ENCODE results near the gene PCDH19. TPM values are rescaled to one million over a fixed set of nuclear protein-coding genes. Genes with fewer than 3 reads are reported as not detected.

PCDH19 gene
- total and polyA plus RNA-seq, 10 of the 15 experiments (the other 5 are each of a cell fraction or from before 2014, with no cell fraction given), result 0.01 TPM; not detected in 9

DNA sequence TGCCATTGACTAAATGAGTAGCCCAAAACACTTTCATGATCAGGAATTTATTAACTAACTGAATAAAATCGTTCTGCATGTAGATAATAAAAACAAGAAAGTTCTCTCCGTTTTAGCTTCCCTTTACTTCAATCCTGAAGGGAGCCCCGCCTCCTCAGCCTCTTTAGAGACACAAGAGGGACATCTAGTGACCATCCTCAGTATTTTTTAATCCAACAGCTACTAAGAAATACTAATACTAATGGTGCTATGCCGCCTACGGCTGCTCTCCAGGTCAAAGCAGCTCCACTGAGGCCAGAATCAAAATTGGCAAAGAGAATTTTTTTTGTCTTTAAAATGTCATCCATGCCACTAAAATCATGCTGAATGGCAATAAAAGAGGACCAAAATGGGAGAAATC is 3.2 kb upstream of the PCDH19 start:
- POLR2A ChIA-PET, result no interaction called here
- Histone ChIP-seq H3K4me1 (ENCODE audit: control insufficient read depth, insufficient read depth, low read length) (no peaks in the 10 kb centered on the region), H3K9ac (ENCODE audit: control insufficient read depth, insufficient read depth, low read length) (no peak overlapping the region)

More for the DNA sequence above, 3.2 kb upstream of the PCDH19 start:
- Histone ChIP-seq H3K36me3 (ENCODE audit: control insufficient read depth in 2 of 2, insufficient read depth in 2 of 2, low read length in 1 of 2) (no peaks in the 10 kb centered on the region), H3K4me3 (no peak overlapping the region), H4K20me1 (ENCODE audit: control insufficient read depth, insufficient read depth) (no peaks in the 10 kb centered on the region), H3K79me2 (ENCODE audit: control insufficient read depth, insufficient read depth, low read length) (no peaks in the 10 kb centered on the region), H3K4me2 (ENCODE audit: control insufficient read depth, insufficient read depth) (no peak overlapping the region), H3K9me3 (replicated peaks; ENCODE audit: control insufficient read depth, insufficient read depth, low read length) (peaks cover 6% of the 10 kb centered on the region; the same call in 1 of the 3 replicates), H3K27me3 (replicated peaks in 1 of 2; ENCODE audit: control insufficient read depth in 2 of 2, insufficient read depth in 2 of 2, low read length in 1 of 2) (no peaks in the 10 kb centered on the region; a peak in 3 of 4 replicates), H2AFZ (ENCODE audit: control insufficient read depth, low read depth, low read length) (no peak overlapping the region), H3K27ac (ENCODE audit: control insufficient read depth, insufficient read depth) (no peak overlapping the region)
- no peak for FAIRE-seq
- ChIA-PET RAD21 (ENCODE audit: unreplicated experiment) (interaction anchor here (2.6 kb wide), 1 partner anchor 45 kb away, joined by 17 read pairs; no protein-coding TSS in a partner anchor), SMC1A (ENCODE audit: uncharacterized antibody, unreplicated experiment) (interaction anchor here (0.7 to 2.4 kb wide), 6 partner anchors 15 to 1141 kb away, joined by 3 to 10 read pairs (median 4); no protein-coding TSS in a partner anchor), CTCF (interaction anchor here (0.6 to 2.0 kb wide), 14 partner anchors 9 to 1112 kb away, joined by 3 to 14 read pairs (median 5); no protein-coding TSS in a partner anchor)
- 0% methylated on average over 5 of the region's 5 CpGs for WGBS (ENCODE audit: insufficient coverage, insufficient replicate concordance, low lambda C conversion rate, missing lambda C conversion rate)
- DNase-seq (ENCODE audit: low read depth, low spot score), result peak; percentile 2
- ATAC-seq, result peak; percentile 86
- intact Hi-C loops (cut with micrococcal nuclease; ENCODE audit: unreplicated experiment), result loop anchor here (2.0 kb wide), 1 partner anchor 1110 kb away; no protein-coding TSS in a partner anchor
- in situ Hi-C loops (cut with MboI), result loop anchor here (25.0 kb wide), 1 partner anchor 1126 kb away; no protein-coding TSS in a partner anchor
- TF ChIP-seq, protein P1, sequence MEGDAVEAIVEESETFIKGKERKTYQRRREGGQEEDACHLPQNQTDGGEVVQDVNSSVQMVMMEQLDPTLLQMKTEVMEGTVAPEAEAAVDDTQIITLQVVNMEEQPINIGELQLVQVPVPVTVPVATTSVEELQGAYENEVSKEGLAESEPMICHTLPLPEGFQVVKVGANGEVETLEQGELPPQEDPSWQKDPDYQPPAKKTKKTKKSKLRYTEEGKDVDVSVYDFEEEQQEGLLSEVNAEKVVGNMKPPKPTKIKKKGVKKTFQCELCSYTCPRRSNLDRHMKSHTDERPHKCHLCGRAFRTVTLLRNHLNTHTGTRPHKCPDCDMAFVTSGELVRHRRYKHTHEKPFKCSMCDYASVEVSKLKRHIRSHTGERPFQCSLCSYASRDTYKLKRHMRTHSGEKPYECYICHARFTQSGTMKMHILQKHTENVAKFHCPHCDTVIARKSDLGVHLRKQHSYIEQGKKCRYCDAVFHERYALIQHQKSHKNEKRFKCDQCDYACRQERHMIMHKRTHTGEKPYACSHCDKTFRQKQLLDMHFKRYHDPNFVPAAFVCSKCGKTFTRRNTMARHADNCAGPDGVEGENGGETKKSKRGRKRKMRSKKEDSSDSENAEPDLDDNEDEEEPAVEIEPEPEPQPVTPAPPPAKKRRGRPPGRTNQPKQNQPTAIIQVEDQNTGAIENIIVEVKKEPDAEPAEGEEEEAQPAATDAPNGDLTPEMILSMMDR (IDR thresholded peaks at IDR 0.05 in 2 of 3, conservative IDR thresholded peaks at IDR 0.05 in 1 of 3; ENCODE audit: control insufficient read depth in 2 of 3, extremely low read depth in 1 of 3, insufficient read depth in 1 of 3, low read depth in 3 of 3, low read length in 3 of 3), result peak; percentile 23 to 60 (median 39); a peak in 4 of 6 replicates
- TF ChIP-seq RAD21 (IDR thresholded peaks at IDR 0.05; ENCODE audit: insufficient read depth, low read depth, low read length) (peak; percentile 69), PML (IDR thresholded peaks at IDR 0.05; ENCODE audit: low read length) (no peak)
- no TSS peak for BruUV-seq (replicated peaks)

Measured in GM12878 (cell line).